Neural progenitor cell (in vitro differentiated cells): ENCODE data around the gene AKAP8L.

Source experiments
- CTCF ChIP-seq: fragments of 200-600 bp; sonication (generic); IDR thresholded peaks from 2 replicates; pipeline ENCODE4 v1.5.1; 2017; ENCODE audit warnings: antibody characterized with exemption, mild to moderate bottlenecking
- EZH2 ChIP-seq: fragments of 200-600 bp; sonication (generic); IDR thresholded peaks from 2 replicates; pipeline ENCODE4 v1.6.1; 2017; ENCODE audit warnings: antibody characterized with exemption, mild to moderate bottlenecking, moderate library complexity
- EZH2phosphoT487 ChIP-seq: fragments of 200-600 bp; sonication (generic); IDR thresholded peaks from 2 replicates; pipeline ENCODE4 v1.6.1; 2017; ENCODE audit warnings: antibody characterized with exemption

- TF ChIP-seq EZH2 (no peak), CTCF (no peak), EZH2phosphoT487 (no peak)
Measured at GRCh38 chr19:15332311-15332996, 86.3 kb downstream of the AKAP8L start, which contains the start of gene BRD4.
